ENCODE measurements around the gene SARDH.

- TF ChIP-seq POLR2A (IDR thresholded peaks at IDR 0.05) (no peak), CTCF (IDR thresholded peaks at IDR 0.05) (no peak)
These were observed 84.5 kb downstream of the SARDH start for GRCh38 chr9:133653638-133654037.

Data from esophagus squamous epithelium (tissue), 4 donors.